ENCODE results near the gene KIAA0753.

- TF ChIP-seq POLR2A (IDR thresholded peaks at IDR 0.05) (no peak), CTCF (IDR thresholded peaks at IDR 0.05) (no peak)
Measured at GRCh38 chr17:6661464-6661848, 20.9 kb upstream of the KIAA0753 start.

All from sigmoid colon (tissue), 3 donors.